ENCODE data around the gene CST7. TPM values are rescaled to one million over a fixed set of nuclear protein-coding genes. Genes with fewer than 3 reads are reported as not detected.

CST7 gene
- total and polyA plus RNA-seq, 2 donors (not counting 3 experiments of a cell fraction or from before 2014, with no cell fraction given), result not detected

DNA sequence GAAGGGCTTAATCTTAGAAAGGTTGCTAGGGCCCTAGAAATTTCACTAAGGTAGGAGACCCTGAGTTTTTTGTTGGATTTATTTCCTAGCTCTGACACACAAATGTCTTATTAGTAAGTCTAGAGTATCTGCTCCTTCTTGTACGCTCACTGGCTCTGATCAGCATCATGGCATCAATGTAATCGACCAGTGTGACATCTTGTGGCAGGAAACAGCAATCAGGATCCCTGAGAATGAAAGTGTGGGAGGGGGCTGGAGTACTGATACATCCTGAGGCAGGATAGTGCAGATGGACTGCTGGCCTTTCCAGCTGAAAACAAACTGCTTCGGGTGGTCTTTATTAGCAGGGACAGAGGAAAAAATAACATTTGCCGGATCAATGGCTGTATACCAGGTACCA, 10.0 kb upstream of the CST7 start:
- Histone ChIP-seq H3K36me3 (ENCODE audit: control insufficient read depth in 2 of 2, extremely low read depth in 1 of 2, insufficient read depth in 2 of 2, low read length in 2 of 2) (no peaks in the 10 kb centered on the region), H3K4me2 (ENCODE audit: insufficient read depth, low read length) (no peak overlapping the region), H3K27ac (ENCODE audit: insufficient read depth, low read depth, low read length) (no peak overlapping the region), H3K4me1 (ENCODE audit: control insufficient read depth, extremely low read depth, insufficient read depth, low read length) (no peaks in the 10 kb centered on the region), H3K79me2 (ENCODE audit: control insufficient read depth, insufficient read depth, low read length) (no peaks in the 10 kb centered on the region), H3K9me1 (replicated peaks; ENCODE audit: control insufficient read depth, extremely low read depth, insufficient read depth, low read length) (no peaks in the 10 kb centered on the region), H3K9me3 (replicated peaks; ENCODE audit: control insufficient read depth, insufficient read depth, low read length) (no peaks in the 10 kb centered on the region), H3K27me3 (ENCODE audit: control insufficient read depth in 2 of 2, insufficient read depth in 2 of 2, low read length in 2 of 2) (no peaks in the 10 kb centered on the region), H3K4me3 (replicated peaks in 1 of 3; ENCODE audit: insufficient read depth in 1 of 3, low read depth in 1 of 3, low read length in 3 of 3) (no peak overlapping the region), H4K20me1 (replicated peaks; ENCODE audit: control insufficient read depth, extremely low read depth, insufficient read depth, low read length) (no peaks in the 10 kb centered on the region), H3K9ac (replicated peaks; ENCODE audit: extremely low read depth, insufficient read depth, low read length) (no peak overlapping the region), H2AFZ (ENCODE audit: low read depth, low read length) (no peak overlapping the region)
- ChIA-PET CTCF (no interaction called here), POLR2A (no interaction called here)
- dilution Hi-C loops (cut with MboI; ENCODE audit: extremely low pct_ligation_motif_present, low sequenced_read_pairs), result no loop called here
- BruUV-seq (replicated peaks), result no TSS peak
- no peak for FAIRE-seq
- TF ChIP-seq FOS (IDR thresholded peaks at IDR 0.05; ENCODE audit: borderline replicate concordance, insufficient read depth, low read length), result no peak
- TF ChIP-seq POLR2AphosphoS5 (IDR thresholded peaks at IDR 0.05; ENCODE audit: insufficient read depth, low read depth, low read length), result no peak
- no peak for TF ChIP-seq JUN (IDR thresholded peaks at IDR 0.05; ENCODE audit: borderline replicate concordance, insufficient read depth, insufficient read length, low read depth)
- TF ChIP-seq MYC (IDR thresholded peaks at IDR 0.05; ENCODE audit: low read depth, low read length), result no peak
- TF ChIP-seq, protein P1, sequence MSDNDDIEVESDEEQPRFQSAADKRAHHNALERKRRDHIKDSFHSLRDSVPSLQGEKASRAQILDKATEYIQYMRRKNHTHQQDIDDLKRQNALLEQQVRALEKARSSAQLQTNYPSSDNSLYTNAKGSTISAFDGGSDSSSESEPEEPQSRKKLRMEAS (IDR thresholded peaks at IDR 0.05; ENCODE audit: insufficient read depth, insufficient read length), result no peak
- TF ChIP-seq CTCF (IDR thresholded peaks at IDR 0.05; ENCODE audit: extremely low read depth in 1 of 2, insufficient read depth in 1 of 2, low read depth in 1 of 2, low read length in 2 of 2), result no peak
- TF ChIP-seq EZH2 (IDR thresholded peaks at IDR 0.05; ENCODE audit: borderline replicate concordance, low read depth, low read length, severe bottlenecking), result no peak
- no peak for TF ChIP-seq GATA2 (IDR thresholded peaks at IDR 0.05; ENCODE audit: insufficient read depth, insufficient read length, low read depth, low read length)
- no peak for TF ChIP-seq POLR2A (IDR thresholded peaks at IDR 0.05; ENCODE audit: low read depth, low read length)
- intact Hi-C loops (cut with micrococcal nuclease), result no loop called here
- no peak for DNase-seq (ENCODE audit: low read depth, low spot score)

Data from endothelial cell of umbilical vein (primary cell).